Thoracic aorta (tissue), 2 donors: ENCODE measurements around the gene HSBP1L1. TPM values are rescaled to one million over a fixed set of nuclear protein-coding genes. Genes with fewer than 3 reads are reported as not detected.

Experiments used
- ATAC-seq: fragments of 150-250 bp; one replicate; pipeline ENCODE4 v1.8.0; 2017; ENCODE audit warnings: low read depth; ENCODE audit not compliant: insufficient number of reproducible peaks, low FRiP score
- DNase-seq: peaks from one replicate; pipeline ENCODE4 v3.0.0-alpha.2; 2020; ENCODE audit warnings: low spot score
- H3K27ac ChIP-seq, 2 donors: fragments of 200-600 bp; sonication (generic); 1 replicate in 1 of 2; 2 replicates in 1 of 2; pipeline ENCODE4 v1.5.1; 2016; ENCODE audit warnings: mild to moderate bottlenecking in 2 of 2, moderate library complexity in 2 of 2
- H3K27me3 ChIP-seq: fragments of 200-600 bp; sonication (generic); replicated peaks from 2 replicates; pipeline ENCODE4 v1.6.0; 2016; ENCODE audit warnings: mild to moderate bottlenecking; ENCODE audit not compliant: insufficient read depth
- H3K36me3 ChIP-seq: fragments of 200-600 bp; sonication (generic); one replicate; pipeline ENCODE4 v1.5.1; 2016
- H3K4me1 ChIP-seq, 2 donors: fragments of 200-600 bp; sonication (generic); 1 replicate in 1 of 2; 2 replicates in 1 of 2; pipeline versions ENCODE4 v1.5.1 to v1.6.0; 2016; ENCODE audit warnings: low read depth in 2 of 2, mild to moderate bottlenecking in 1 of 2; ENCODE audit not compliant: control insufficient read depth in 1 of 2
- H3K4me3 ChIP-seq: fragments of 200-600 bp; sonication (generic); 2 replicates; pipeline ENCODE4 v1.5.1; 2016; ENCODE audit warnings: mild to moderate bottlenecking
- H3K9me3 ChIP-seq: fragments of 200-600 bp; sonication (generic); 2 replicates; pipeline ENCODE4 v1.5.1; 2016
- CTCF ChIP-seq: fragments of 200-600 bp; sonication (generic); IDR thresholded peaks from one replicate; pipeline ENCODE4 v1.5.1; 2019; ENCODE audit warnings: antibody characterized with exemption
- total RNA-seq, 2 donors: library from RNA; depleted of rRNA; stranded (reverse); fragments of >200 nt; gene quantifications; one replicate each; pipeline versions ENCODE4 v1.1.0 to v1.2.3, GENCODE V29; 2016

HSBP1L1 gene
- 10 to 100 TPM in 1 of 2 donors, 1 to 10 TPM in 1; 8.5 to 11.6 TPM for total RNA-seq

DNA sequence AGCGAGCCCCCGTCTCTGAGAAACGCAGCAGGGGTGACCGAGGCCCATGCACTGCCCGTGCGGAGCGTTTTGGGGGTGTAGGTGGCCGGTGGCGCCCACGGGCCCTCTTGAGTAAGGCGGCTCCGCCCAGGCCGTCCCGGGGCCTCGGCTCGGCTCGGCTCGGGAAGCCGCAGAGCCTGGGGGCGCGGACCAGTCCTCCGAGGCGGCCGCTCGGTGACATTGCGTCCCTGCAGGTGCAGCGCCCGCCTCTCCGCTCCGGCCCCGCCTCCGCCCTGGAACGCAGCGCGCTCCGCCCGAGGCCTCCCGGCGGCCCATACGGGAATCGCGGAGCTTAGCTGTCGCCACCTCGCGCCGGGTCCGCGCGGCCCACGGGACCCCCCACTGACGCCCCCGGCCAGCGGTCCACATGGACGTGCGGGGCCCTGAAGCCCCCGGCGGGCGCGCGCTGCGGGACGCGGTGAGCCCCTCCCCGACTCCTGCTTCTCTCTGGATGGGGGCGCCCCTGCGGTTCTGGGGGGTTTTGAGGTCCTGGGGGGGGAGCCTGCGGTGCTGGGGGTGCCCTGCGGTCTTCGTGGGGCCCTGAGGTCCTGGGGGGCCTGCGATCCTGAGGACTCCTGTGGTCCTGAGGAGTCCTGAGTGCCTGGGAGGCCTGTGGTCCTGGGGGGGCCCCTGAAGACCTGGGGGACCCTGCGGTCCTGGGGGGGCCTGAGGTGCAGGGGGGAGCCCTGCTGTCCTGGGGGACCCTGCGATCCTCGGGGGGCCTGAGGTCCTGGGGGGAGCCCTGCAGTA, at the start of gene HSBP1L1:
Gene HSBP1L1, plus strand, starts transcription at position 314 of the 789 bp plus-strand sequence. Its CDS starts 93 bp downstream, at position 407.
- H3K27me3 ChIP-seq, result no peaks in the 10 kb centered on the region
- H3K27ac ChIP-seq, result peak within 1 kb of the TSS; percentile 35 to 43
- DNase-seq, result no peak
- no peaks in the 10 kb centered on the region for H3K9me3 ChIP-seq
- peaks cover 5 to 17% of the 10 kb centered on the region in 2 donors for H3K4me1 ChIP-seq
- no peaks in the 10 kb centered on the region for H3K36me3 ChIP-seq
- peak within 1 kb of the TSS; percentile 88 for H3K4me3 ChIP-seq
- TF ChIP-seq CTCF, result peak; percentile 27
- no peak for ATAC-seq

DNA sequence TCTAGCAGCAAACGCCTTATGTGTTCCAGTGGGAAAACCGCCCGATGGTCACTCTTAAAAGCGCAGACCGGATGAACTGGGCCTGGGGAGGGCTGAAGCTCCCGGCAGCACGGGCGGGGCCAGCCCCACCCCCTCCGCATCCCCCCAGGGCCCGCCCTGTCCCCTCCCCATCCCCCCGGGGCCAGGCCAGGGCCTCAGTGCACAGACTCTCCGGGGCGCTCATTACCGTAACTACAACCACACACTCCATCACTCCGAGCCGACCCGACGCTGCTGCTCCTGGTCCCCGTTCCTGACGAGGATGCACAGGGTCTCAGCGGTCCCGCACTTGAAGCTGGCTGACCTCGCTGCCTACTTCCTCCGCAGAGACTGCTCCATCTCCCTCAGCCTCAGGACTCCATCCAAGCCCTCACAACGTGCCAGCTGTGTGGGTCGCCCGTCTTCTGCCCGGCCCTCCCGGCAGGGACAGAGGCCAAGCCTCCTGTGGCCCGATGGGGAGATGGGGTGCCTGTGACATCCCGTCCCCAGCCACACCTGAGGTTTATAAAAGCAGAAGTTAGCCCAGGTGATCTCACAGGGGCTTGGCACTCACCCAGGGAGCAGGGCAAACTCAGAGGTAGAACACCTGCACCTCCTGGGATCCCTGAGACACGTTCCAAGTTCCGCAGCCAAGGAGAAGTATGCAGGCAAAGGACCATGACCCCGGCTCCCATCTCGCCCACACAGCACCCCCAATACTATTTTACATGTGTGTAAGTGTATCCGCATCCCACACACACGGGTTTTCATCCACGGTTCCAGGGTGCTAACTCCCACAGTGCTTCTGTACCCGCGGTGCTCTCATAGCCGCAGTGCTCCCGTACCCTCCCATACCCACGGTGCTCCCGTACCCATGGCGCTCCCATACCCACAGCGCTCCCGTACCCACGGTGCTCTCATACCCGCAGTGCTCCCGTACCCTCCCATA, 49.0 kb upstream of the HSBP1L1 start:
- DNase-seq (no peak), ATAC-seq (no peak)
- Histone ChIP-seq H3K4me1 (no peaks in the 10 kb centered on the region), H3K36me3 (peaks cover 21% of the 10 kb centered on the region), H3K27me3 (no peaks in the 10 kb centered on the region), H3K9me3 (no peaks in the 10 kb centered on the region), H3K27ac (no peak overlapping the region), H3K4me3 (no peak overlapping the region)
- no peak for TF ChIP-seq CTCF

DNA sequence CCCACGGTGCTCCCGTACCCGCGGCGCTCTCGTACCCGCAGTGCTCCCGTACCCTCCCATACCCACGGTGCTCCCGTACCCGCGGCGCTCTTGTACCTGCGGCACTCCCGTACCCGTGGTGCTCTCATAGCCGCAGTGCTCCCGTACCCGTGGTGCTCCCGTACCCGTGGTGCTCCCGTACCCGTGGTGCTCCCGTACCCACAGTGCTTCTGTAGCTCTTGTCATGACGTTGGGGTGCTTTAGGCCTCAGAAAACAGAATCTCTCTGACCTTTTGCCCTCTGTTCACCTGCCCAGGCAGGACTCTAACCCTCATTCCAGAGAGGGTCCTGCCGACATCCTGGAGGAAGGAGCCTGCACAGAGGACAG, 48.3 kb upstream of the HSBP1L1 start:
- peaks cover 21% of the 10 kb centered on the region for H3K36me3 ChIP-seq

DNA sequence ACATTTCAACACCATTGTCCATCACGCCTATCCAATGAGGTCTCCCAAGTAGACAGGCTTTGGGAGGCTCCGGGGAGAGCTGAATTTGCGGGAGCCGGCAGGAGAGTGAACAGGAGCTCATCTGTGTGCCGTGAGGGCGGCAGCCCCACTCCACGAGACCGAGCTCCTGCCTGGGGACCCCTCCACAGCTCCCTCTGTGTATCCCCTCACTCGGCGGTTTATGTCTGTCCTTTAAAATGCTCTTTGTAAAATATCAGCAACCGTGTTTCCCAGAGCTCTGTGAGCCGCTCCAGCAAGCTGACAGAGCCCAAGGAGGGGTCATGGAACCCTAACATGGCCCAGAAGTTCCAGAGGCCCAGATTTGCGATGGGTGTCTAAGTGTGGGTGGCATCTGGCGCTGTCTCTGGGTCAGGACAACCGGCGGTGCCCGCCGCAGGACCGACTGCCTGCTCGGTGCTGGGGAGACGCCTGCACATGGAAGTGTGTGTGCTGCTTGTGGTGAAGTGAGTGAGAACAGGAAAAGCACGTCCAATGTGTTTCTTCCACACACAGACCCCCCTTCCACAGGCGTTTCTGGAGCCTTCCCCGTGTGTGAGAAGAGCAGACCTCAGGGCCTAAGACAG, 47.8 kb upstream of the HSBP1L1 start:
- no peaks in the 10 kb centered on the region for H3K9me3 ChIP-seq
- H3K27me3 ChIP-seq, result no peaks in the 10 kb centered on the region
- ATAC-seq (no peak), DNase-seq (no peak)
- no peaks in the 10 kb centered on the region for H3K4me1 ChIP-seq
- no peak overlapping the region for H3K4me3 ChIP-seq
- TF ChIP-seq CTCF, result no peak
- H3K36me3 ChIP-seq, result peaks cover 21% of the 10 kb centered on the region
- H3K27ac ChIP-seq, result no peak overlapping the region

More for the DNA sequence above, 48.3 kb upstream of the HSBP1L1 start:
- ATAC-seq (no peak), DNase-seq (no peak)
- no peaks in the 10 kb centered on the region for H3K9me3 ChIP-seq
- no peak overlapping the region for H3K4me3 ChIP-seq
- no peak for TF ChIP-seq CTCF
- H3K27ac ChIP-seq, result no peak overlapping the region
- no peaks in the 10 kb centered on the region for H3K4me1 ChIP-seq
- no peaks in the 10 kb centered on the region for H3K27me3 ChIP-seq
